ENCODE results near the gene FXR1. TPM values are rescaled to one million over a fixed set of nuclear protein-coding genes. Genes with fewer than 3 reads are reported as not detected.

Gene FXR1
- total and polyA plus RNA-seq, 2 of the 4 experiments (the other 2 are of a cell fraction), result 110 to 182 TPM

GRCh38 chr3:181007262-181007661 lies 94.8 kb downstream of the FXR1 start:
- Histone ChIP-seq H4K91ac (ENCODE audit: insufficient read depth, low read depth, low read length) (no peak overlapping the region), H3K4me2 (ENCODE audit: low read depth, low read length) (no peak overlapping the region), H2BK120ac (ENCODE audit: low read depth, low read length) (no peak overlapping the region), H4K5ac (ENCODE audit: low read depth, low read length) (no peak overlapping the region), H2BK20ac (ENCODE audit: low read depth, low read length) (no peak overlapping the region), H3K4me3 (ENCODE audit: insufficient read depth, low read depth, low read length) (no peak overlapping the region), H3K27ac (ENCODE audit: insufficient read depth, low read length) (no peak overlapping the region), H2AK9ac (replicated peaks; ENCODE audit: low read depth, low read length, poor library complexity) (no peak overlapping the region), H3K18ac (ENCODE audit: low read depth, low read length) (no peak overlapping the region), H3K14ac (replicated peaks; ENCODE audit: low read depth, low read length) (no peak overlapping the region), H3K9ac (ENCODE audit: low read depth, low read length) (no peak overlapping the region), H3K27me3 (ENCODE audit: control insufficient read depth, insufficient read depth, low read length) (no peaks in the 10 kb centered on the region), H3K4me1 (ENCODE audit: control insufficient read depth, insufficient read depth, low read length) (no peaks in the 10 kb centered on the region), H4K20me1 (ENCODE audit: insufficient read depth, low read length) (no peaks in the 10 kb centered on the region), H3K9me1 (ENCODE audit: insufficient read depth, low read length) (no peaks in the 10 kb centered on the region), H2BK5ac (ENCODE audit: low read depth, low read length, poor library complexity, severe bottlenecking) (no peak overlapping the region), H3K36me3 (ENCODE audit: control insufficient read depth, insufficient read depth, low read length) (no peaks in the 10 kb centered on the region), H3K4ac (ENCODE audit: low read depth, low read length) (no peak overlapping the region), H3K79me1 (ENCODE audit: low read depth in 1 of 2, low read length in 2 of 2) (no peaks in the 10 kb centered on the region), H2AK5ac (ENCODE audit: low read depth, low read length) (no peak overlapping the region), H4K8ac (ENCODE audit: low read depth in 2 of 2, low read length in 2 of 2) (no peak overlapping the region), H3K9me3 (ENCODE audit: control insufficient read depth, insufficient read depth, low read length) (no peaks in the 10 kb centered on the region), H3K56ac (ENCODE audit: extremely low read depth, insufficient read depth, low read length) (no peak overlapping the region), H3K23ac (ENCODE audit: low read depth, low read length) (no peak overlapping the region), H2AFZ (replicated peaks; ENCODE audit: low read length, poor library complexity) (no peak overlapping the region), H2BK15ac (ENCODE audit: low read depth, low read length) (no peak overlapping the region)
- dilution Hi-C loops (cut with HindIII; ENCODE audit: low sequenced_read_pairs, unreplicated experiment) (no loop called here), in situ Hi-C loops (cut with MboI; ENCODE audit: low sequenced_read_pairs) (no loop called here), intact Hi-C loops (cut with micrococcal nuclease) (no loop called here)
- CTCF ChIA-PET, result no interaction called here
- DNase-seq (no peak), ATAC-seq (ENCODE audit: low read depth) (no peak)
- TF ChIP-seq BHLHE40 (IDR thresholded peaks at IDR 0.05; ENCODE audit: low read depth, low read length) (no peak), ELK1 (IDR thresholded peaks at IDR 0.05; ENCODE audit: borderline replicate concordance, low read depth, low read length) (no peak), CHD1 (IDR thresholded peaks at IDR 0.05; ENCODE audit: low read depth, low read length) (no peak), POLR2A (IDR thresholded peaks at IDR 0.05; ENCODE audit: low read depth, low read length) (no peak), RFX5 (IDR thresholded peaks at IDR 0.05; ENCODE audit: low read depth, low read length) (no peak)
- WGBS, 2 experiments (ENCODE audit: extremely low coverage in 2 of 2, insufficient read length in 1 of 2), result no CpG with 5 or more reads among the region's 3 CpGs
- POLR2A ChIA-PET (ENCODE audit: unreplicated experiment), result no interaction called here
- no TSS peak for BruUV-seq (replicated peaks)
